ENCODE data around the gene SCAI. TPM values are rescaled to one million over a fixed set of nuclear protein-coding genes. Genes with fewer than 3 reads are reported as not detected.
"Not testable (repeated sequence)": the region's sequence is repeated elsewhere in the genome, so short reads cannot be mapped to it uniquely, and the experiment has no call there.

The SCAI gene
- total RNA-seq, 3 donors from 2014 or later (not counting 1 experiment from before 2014, with no cell fraction given), result 8.5 to 13.0 (median 10.7) TPM

GRCh38 chr9:125172031-125172755 is 28.9 kb upstream of the SCAI start:
- intact Hi-C loops (cut with micrococcal nuclease), result no loop called here
- Histone ChIP-seq H3K4me3 (ENCODE audit: low read length) (no peak overlapping the region), H3K9me3 (ENCODE audit: control insufficient read depth, insufficient read depth, low read length) (no peaks in the 10 kb centered on the region), H3K27ac (ENCODE audit: low read length) (no peak overlapping the region), H3K36me3 (ENCODE audit: control insufficient read depth, insufficient read depth, low read length) (peaks cover 22% of the 10 kb centered on the region), H3K4me1 (ENCODE audit: control insufficient read depth, insufficient read depth, low read length) (peaks cover 7% of the 10 kb centered on the region), H3K27me3 (ENCODE audit: control insufficient read depth, insufficient read depth, low read length) (no peaks in the 10 kb centered on the region)
- DNase-seq (no peak), ATAC-seq (no peak)
- Mint-ChIP-seq H3K4me3 (no peak overlapping the region), H3K27ac (peak overlapping the region; percentile 39 to 58), H3K27me3 (ENCODE audit: low read depth in 2 of 2) (no peaks in the 10 kb centered on the region), H3K4me1 (peaks cover 38 to 44% of the 10 kb centered on the region in 2 donors), H3K36me3 (no peaks in the 10 kb centered on the region), H3K9me3 (no peaks in the 10 kb centered on the region)
- TF ChIP-seq CTCF (IDR thresholded peaks at IDR 0.05), result no peak
- WGBS (ENCODE audit: insufficient coverage), result 51% methylated on average over 6 of the region's 6 CpGs

GRCh38 chr9:125169895-125170294 is 26.6 kb upstream of the SCAI start:
- Histone ChIP-seq H3K36me3 (ENCODE audit: control insufficient read depth, insufficient read depth, low read length) (peaks cover 27% of the 10 kb centered on the region), H3K4me3 (ENCODE audit: low read length) (no peak overlapping the region), H3K27me3 (ENCODE audit: control insufficient read depth, insufficient read depth, low read length) (no peaks in the 10 kb centered on the region), H3K9me3 (ENCODE audit: control insufficient read depth, insufficient read depth, low read length) (no peaks in the 10 kb centered on the region), H3K4me1 (ENCODE audit: control insufficient read depth, insufficient read depth, low read length) (peaks cover 7% of the 10 kb centered on the region), H3K27ac (ENCODE audit: low read length) (no peak overlapping the region)
- H3K4me1 Mint-ChIP-seq, result peaks cover 23 to 28% of the 10 kb centered on the region in 2 donors
- no peaks in the 10 kb centered on the region for H3K36me3 Mint-ChIP-seq
- intact Hi-C loops (cut with micrococcal nuclease), result no loop called here
- H3K9me3 Mint-ChIP-seq, result no peaks in the 10 kb centered on the region
- DNase-seq, result no peak
- peak overlapping the region in 1 of 2 donors; percentile 71 for H3K27ac Mint-ChIP-seq
- H3K27me3 Mint-ChIP-seq (ENCODE audit: low read depth in 2 of 2), result no peaks in the 10 kb centered on the region
- H3K4me3 Mint-ChIP-seq, result no peak overlapping the region
- no peak for ATAC-seq
- no peak for TF ChIP-seq CTCF (IDR thresholded peaks at IDR 0.05)

- ATAC-seq, result no peak
- peaks cover 9 to 14% of the 10 kb centered on the region in 2 donors for H3K4me1 Mint-ChIP-seq
- peak overlapping the region in 1 of 2 donors; percentile 11 for H3K27ac Mint-ChIP-seq
- H3K4me3 Mint-ChIP-seq, result no peak overlapping the region
- no peaks in the 10 kb centered on the region for H3K27me3 Mint-ChIP-seq (ENCODE audit: low read depth in 2 of 2)
- H3K4me3 ChIP-seq (ENCODE audit: low read length), result no peak overlapping the region
- TF ChIP-seq CTCF (IDR thresholded peaks at IDR 0.05), result no peak
- H3K36me3 ChIP-seq (ENCODE audit: control insufficient read depth, insufficient read depth, low read length), result peaks cover 23% of the 10 kb centered on the region
- H3K9me3 Mint-ChIP-seq, result no peaks in the 10 kb centered on the region
- no peaks in the 10 kb centered on the region for H3K9me3 ChIP-seq (ENCODE audit: control insufficient read depth, insufficient read depth, low read length)
- intact Hi-C loops (cut with micrococcal nuclease), result no loop called here
- no peaks in the 10 kb centered on the region for H3K36me3 Mint-ChIP-seq
- WGBS (ENCODE audit: insufficient coverage), result 96% methylated on average over 2 of the region's 2 CpGs
- H3K27me3 ChIP-seq (ENCODE audit: control insufficient read depth, insufficient read depth, low read length), result no peaks in the 10 kb centered on the region
- DNase-seq, result no peak
- H3K27ac ChIP-seq (ENCODE audit: low read length), result no peak overlapping the region
- H3K4me1 ChIP-seq (ENCODE audit: control insufficient read depth, insufficient read depth, low read length), result no peaks in the 10 kb centered on the region
Observed at GRCh38 chr9:125166762-125167161, 23.4 kb upstream of the SCAI start.

- H3K9me3 Mint-ChIP-seq; H3K9me3 ChIP-seq (ENCODE audit: control insufficient read depth, insufficient read depth, low read length); H3K36me3 ChIP-seq (ENCODE audit: control insufficient read depth, insufficient read depth, low read length); H3K27me3 Mint-ChIP-seq (ENCODE audit: low read depth in 2 of 2); H3K4me3 Mint-ChIP-seq; intact Hi-C loops (cut with micrococcal nuclease); ATAC-seq; H3K27ac ChIP-seq (ENCODE audit: low read length); H3K27me3 ChIP-seq (ENCODE audit: control insufficient read depth, insufficient read depth, low read length); H3K27ac Mint-ChIP-seq; H3K4me3 ChIP-seq (ENCODE audit: low read length); DNase-seq; H3K36me3 Mint-ChIP-seq; H3K4me1 ChIP-seq (ENCODE audit: control insufficient read depth, insufficient read depth, low read length): not testable (repeated sequence)
- H3K4me1 Mint-ChIP-seq, result peaks cover 12 to 15% of the 10 kb centered on the region in 2 donors
- 99% methylated on average over 5 of the region's 6 CpGs for WGBS (ENCODE audit: insufficient coverage)
Observed at GRCh38 chr9:125162891-125163290, 19.6 kb upstream of the SCAI start.
